NT2/D1 (cell line): ENCODE data around the gene BDH2.
A peak's percentile ranks its signal among the peaks of the same experiment; 100 is the strongest.

Source experiments
- DNase-seq: peaks from one replicate; pipeline ENCODE4 v3.0.0-alpha.2; 2011; ENCODE audit warnings: low read depth, low spot score
- H3K27me3 ChIP-seq: 2 replicates; pipeline ENCODE4 v1.6.0; 2011; ENCODE audit warnings: mild to moderate bottlenecking; ENCODE audit not compliant: insufficient read length, insufficient read depth
- H3K36me3 ChIP-seq: 2 replicates; pipeline ENCODE4 v1.6.1; 2011; ENCODE audit warnings: mild to moderate bottlenecking, low read length, mixed read lengths; ENCODE audit not compliant: insufficient read depth, insufficient read length
- H3K4me1 ChIP-seq: 2 replicates; pipeline ENCODE4 v1.5.1; 2011; ENCODE audit not compliant: insufficient read depth, insufficient read length
- H3K4me3 ChIP-seq: 2 replicates; pipeline ENCODE4 v1.5.1; 2011; ENCODE audit warnings: low read depth; ENCODE audit not compliant: insufficient read length
- H3K9ac ChIP-seq: 2 replicates; pipeline ENCODE4 v1.6.0; 2011; ENCODE audit warnings: low read depth; ENCODE audit not compliant: insufficient read length
- H3K9me3 ChIP-seq: 2 replicates; pipeline ENCODE4 v1.5.1; 2011; ENCODE audit warnings: mild to moderate bottlenecking, low read length; ENCODE audit not compliant: insufficient read depth
- SUZ12 ChIP-seq: IDR thresholded peaks from 2 replicates; pipeline ENCODE4 v1.6.1; 2011; ENCODE audit not compliant: insufficient read length, insufficient read depth; ENCODE audit errors: extremely low read depth
- YY1 ChIP-seq: IDR thresholded peaks from 2 replicates; pipeline ENCODE4 v1.6.1; 2011; ENCODE audit not compliant: insufficient read length, insufficient read depth
- ZNF274 ChIP-seq: IDR thresholded peaks from 2 replicates; pipeline ENCODE4 v1.6.1; 2011; ENCODE audit warnings: mild to moderate bottlenecking, low read depth, low read length

Gene BDH2

GRCh38 chr4:103099691-103100392, at the start of gene BDH2:
BDH2 (minus strand) TSS chr4:103099834; CDS start chr4:103096254, 3,580 bp downstream.
- H3K4me3 ChIP-seq, result peak within 1 kb of the TSS; percentile 42
- no peaks in the 10 kb centered on the region for H3K4me1 ChIP-seq
- peak; percentile 67 for DNase-seq
- no peaks in the 10 kb centered on the region for H3K9me3 ChIP-seq
- TF ChIP-seq ZNF274 (no peak), YY1 (no peak), SUZ12 (no peak)
- H3K27me3 ChIP-seq, result no peaks in the 10 kb centered on the region
- H3K9ac ChIP-seq, result peak within 1 kb of the TSS; percentile 67
- peaks cover 8% of the 10 kb centered on the region for H3K36me3 ChIP-seq

GRCh38 chr4:103144926-103145325, 45.3 kb upstream of the BDH2 start:
- Histone ChIP-seq H3K4me1 (no peaks in the 10 kb centered on the region), H3K36me3 (peaks cover 55% of the 10 kb centered on the region), H3K4me3 (no peak overlapping the region), H3K9ac (no peak overlapping the region), H3K9me3 (no peaks in the 10 kb centered on the region), H3K27me3 (no peaks in the 10 kb centered on the region)
- TF ChIP-seq ZNF274 (no peak), SUZ12 (no peak), YY1 (no peak)
- DNase-seq, result no peak

GRCh38 chr4:103137446-103137827, 37.8 kb upstream of the BDH2 start:
- H3K9me3 ChIP-seq, result no peaks in the 10 kb centered on the region
- H3K36me3 ChIP-seq, result peaks cover 55% of the 10 kb centered on the region
- H3K4me3 ChIP-seq, result no peak overlapping the region
- no peak for DNase-seq
- H3K27me3 ChIP-seq, result no peaks in the 10 kb centered on the region
- H3K4me1 ChIP-seq, result no peaks in the 10 kb centered on the region
- H3K9ac ChIP-seq, result no peak overlapping the region
- TF ChIP-seq YY1 (no peak), SUZ12 (no peak), ZNF274 (no peak)

DNA sequence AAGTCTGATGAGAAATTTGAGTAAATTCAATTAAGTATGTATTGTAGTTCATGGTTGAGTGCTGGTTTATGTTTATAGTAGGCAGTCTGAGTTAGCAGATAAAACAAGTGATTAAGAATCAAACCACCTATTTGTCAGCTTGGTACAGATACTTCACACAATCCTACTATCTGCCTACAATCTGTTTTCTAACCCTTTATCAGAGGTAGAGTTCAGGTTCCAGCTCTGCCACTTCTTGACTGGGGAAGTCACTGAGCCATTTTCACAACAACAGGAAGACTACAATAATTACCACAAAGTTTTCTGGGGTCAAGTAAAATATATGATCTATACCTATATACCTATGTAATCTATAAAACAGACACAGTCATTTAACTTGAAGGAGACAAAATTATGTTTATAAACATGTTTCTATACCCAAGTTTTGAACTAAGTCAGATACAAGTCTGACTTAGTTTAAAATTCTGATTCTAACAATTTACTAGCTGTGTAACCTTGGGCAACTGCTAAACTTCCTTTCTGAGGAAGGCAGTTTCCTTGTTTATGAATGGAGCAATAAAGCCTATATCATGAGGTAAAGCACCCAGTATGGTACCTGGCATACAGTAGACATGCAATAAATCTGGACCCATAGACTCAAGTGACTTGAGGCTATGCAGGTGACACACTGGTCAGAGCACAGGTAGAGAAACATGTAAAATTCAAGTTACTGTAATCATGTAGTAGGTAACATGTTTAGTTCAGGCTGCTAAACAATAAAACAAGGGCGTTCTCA, 37.2 kb upstream of the BDH2 start:
- Histone ChIP-seq H3K27me3 (no peaks in the 10 kb centered on the region), H3K4me3 (no peak overlapping the region), H3K36me3 (peaks cover 56% of the 10 kb centered on the region), H3K9me3 (no peaks in the 10 kb centered on the region), H3K9ac (no peak overlapping the region), H3K4me1 (no peaks in the 10 kb centered on the region)
- DNase-seq, result no peak
- TF ChIP-seq ZNF274, result no peak
- TF ChIP-seq YY1, result no peak
- no peak for TF ChIP-seq SUZ12

- H3K9ac ChIP-seq, result no peak overlapping the region
- H3K9me3 ChIP-seq, result no peaks in the 10 kb centered on the region
- TF ChIP-seq SUZ12, result no peak
- TF ChIP-seq YY1, result no peak
- no peak for TF ChIP-seq ZNF274
- no peaks in the 10 kb centered on the region for H3K27me3 ChIP-seq
- peaks cover 25% of the 10 kb centered on the region for H3K36me3 ChIP-seq
- no peaks in the 10 kb centered on the region for H3K4me1 ChIP-seq
- no peak overlapping the region for H3K4me3 ChIP-seq
- no peak for DNase-seq
Measured at GRCh38 chr4:103129174-103129573, 29.5 kb upstream of the BDH2 start.

GRCh38 chr4:103126126-103126525, 26.5 kb upstream of the BDH2 start:
- no peak overlapping the region for H3K9ac ChIP-seq
- no peak for DNase-seq
- H3K4me1 ChIP-seq, result no peaks in the 10 kb centered on the region
- no peaks in the 10 kb centered on the region for H3K9me3 ChIP-seq
- TF ChIP-seq YY1, result no peak
- TF ChIP-seq SUZ12, result no peak
- TF ChIP-seq ZNF274, result no peak
- no peak overlapping the region for H3K4me3 ChIP-seq
- H3K27me3 ChIP-seq, result no peaks in the 10 kb centered on the region
- peaks cover 17% of the 10 kb centered on the region for H3K36me3 ChIP-seq

DNA sequence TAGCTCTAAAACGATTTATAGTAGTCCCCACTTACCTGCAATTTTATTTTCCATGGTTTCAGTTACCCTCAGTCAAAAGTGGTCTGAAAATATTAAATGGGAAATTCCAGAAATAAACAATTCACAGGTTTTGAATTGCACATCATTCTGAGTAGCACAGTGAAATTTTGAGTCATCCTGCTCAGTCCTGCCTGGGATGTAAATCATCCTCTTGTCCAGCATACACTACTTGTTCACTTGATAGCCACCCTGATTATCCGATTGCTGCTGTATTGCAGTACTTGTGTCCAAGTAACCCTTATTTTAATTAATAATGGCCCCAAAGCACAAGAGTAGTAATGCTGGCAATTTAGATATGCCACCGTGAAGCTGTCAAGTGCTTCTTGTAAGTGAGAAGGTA, 23.5 kb upstream of the BDH2 start:
- peaks cover 29% of the 10 kb centered on the region for H3K36me3 ChIP-seq
- H3K27me3 ChIP-seq, result no peaks in the 10 kb centered on the region
- no peaks in the 10 kb centered on the region for H3K9me3 ChIP-seq
- TF ChIP-seq YY1 (no peak), SUZ12 (no peak), ZNF274 (no peak)
- H3K9ac ChIP-seq, result no peak overlapping the region
- no peak overlapping the region for H3K4me3 ChIP-seq
- no peaks in the 10 kb centered on the region for H3K4me1 ChIP-seq
- DNase-seq, result no peak
